Cardiac muscle cell (in vitro differentiated cells and primary cell): Measurements from ENCODE around the gene ABCB4. TPM values are rescaled to one million over a fixed set of nuclear protein-coding genes. Genes with fewer than 3 reads are reported as not detected.

ENCODE experiments used
- DNase-seq, 2 donors: peaks; one replicate each; pipeline versions ENCODE4 v3.0.0 to v3.0.0-alpha.2; 2010 to 2017; ENCODE audit warnings: low read depth in 1 of 2, low spot score in 1 of 2
- H3K27ac ChIP-seq: fragments of 200-600 bp; sonication (generic); 2 replicates; pipeline ENCODE4 v1.5.1; 2016
- H3K27me3 ChIP-seq: fragments of 200-600 bp; sonication (generic); 2 replicates; pipeline ENCODE4 v1.6.0; 2016; ENCODE audit warnings: control low read depth
- H3K36me3 ChIP-seq: fragments of 200-600 bp; sonication (generic); 2 replicates; pipeline ENCODE4 v1.5.1; 2016; ENCODE audit warnings: control low read depth
- H3K4me1 ChIP-seq: fragments of 200-600 bp; sonication (generic); 2 replicates; pipeline ENCODE4 v1.8.1; 2017; ENCODE audit warnings: low read depth, mild to moderate bottlenecking, mixed run types
- H3K4me3 ChIP-seq: fragments of 200-600 bp; sonication (generic); 2 replicates; pipeline ENCODE4 v1.5.1; 2016; ENCODE audit warnings: mild to moderate bottlenecking
- H3K9me3 ChIP-seq: fragments of 200-600 bp; sonication (generic); 2 replicates; pipeline ENCODE4 v1.5.1; 2017; ENCODE audit warnings: low read depth, mild to moderate bottlenecking, control low read depth
- polyA plus RNA-seq: library from polyadenylated mRNA; unstranded; fragments of >200 nt; fragmentation: Nextera tagmentation; extraction: Ambion mirVana; gene quantifications from 2 replicates; pipeline ENCODE4 v1.2.1, GENCODE V29; 2016
- total RNA-seq: library from RNA; depleted of rRNA; stranded (reverse); fragments of >200 nt; gene quantifications from 2 replicates; pipeline ENCODE4 v1.2.3, GENCODE V29; 2016
- TF ChIP-seq, protein P1 (sequence below): IDR thresholded peaks from 2 replicates; pipeline ENCODE4 v1.5.1; 2012; ENCODE audit warnings: low read depth, mild to moderate bottlenecking, low read length

ABCB4 gene
- total and polyA plus RNA-seq, 2 experiments from 2014 or later: 1.4 to 2.8 TPM

GRCh38 chr7:87505557-87506245 lies 30.2 kb upstream of the ABCB4 start:
- DNase-seq: no peak
- H3K36me3 ChIP-seq: no peaks in the 10 kb centered on the region
- no peaks in the 10 kb centered on the region for H3K4me1 ChIP-seq
- TF ChIP-seq, protein P1, sequence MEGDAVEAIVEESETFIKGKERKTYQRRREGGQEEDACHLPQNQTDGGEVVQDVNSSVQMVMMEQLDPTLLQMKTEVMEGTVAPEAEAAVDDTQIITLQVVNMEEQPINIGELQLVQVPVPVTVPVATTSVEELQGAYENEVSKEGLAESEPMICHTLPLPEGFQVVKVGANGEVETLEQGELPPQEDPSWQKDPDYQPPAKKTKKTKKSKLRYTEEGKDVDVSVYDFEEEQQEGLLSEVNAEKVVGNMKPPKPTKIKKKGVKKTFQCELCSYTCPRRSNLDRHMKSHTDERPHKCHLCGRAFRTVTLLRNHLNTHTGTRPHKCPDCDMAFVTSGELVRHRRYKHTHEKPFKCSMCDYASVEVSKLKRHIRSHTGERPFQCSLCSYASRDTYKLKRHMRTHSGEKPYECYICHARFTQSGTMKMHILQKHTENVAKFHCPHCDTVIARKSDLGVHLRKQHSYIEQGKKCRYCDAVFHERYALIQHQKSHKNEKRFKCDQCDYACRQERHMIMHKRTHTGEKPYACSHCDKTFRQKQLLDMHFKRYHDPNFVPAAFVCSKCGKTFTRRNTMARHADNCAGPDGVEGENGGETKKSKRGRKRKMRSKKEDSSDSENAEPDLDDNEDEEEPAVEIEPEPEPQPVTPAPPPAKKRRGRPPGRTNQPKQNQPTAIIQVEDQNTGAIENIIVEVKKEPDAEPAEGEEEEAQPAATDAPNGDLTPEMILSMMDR: no peak
- H3K9me3 ChIP-seq: no peaks in the 10 kb centered on the region
- H3K27me3 ChIP-seq: no peaks in the 10 kb centered on the region
- no peak overlapping the region for H3K27ac ChIP-seq
- H3K4me3 ChIP-seq: no peak overlapping the region

- Histone ChIP-seq H3K27ac (no peak overlapping the region), H3K9me3 (no peaks in the 10 kb centered on the region), H3K4me1 (no peaks in the 10 kb centered on the region), H3K4me3 (no peak overlapping the region), H3K36me3 (no peaks in the 10 kb centered on the region), H3K27me3 (no peaks in the 10 kb centered on the region)
- no peak for DNase-seq
- TF ChIP-seq, protein P1: no peak
Measured at GRCh38 chr7:87505122-87505521, 29.6 kb upstream of the ABCB4 start.

GRCh38 chr7:87499494-87499893 lies 24.0 kb upstream of the ABCB4 start:
- H3K27ac ChIP-seq: no peak overlapping the region
- no peaks in the 10 kb centered on the region for H3K36me3 ChIP-seq
- no peaks in the 10 kb centered on the region for H3K4me1 ChIP-seq
- TF ChIP-seq, protein P1: no peak
- no peak overlapping the region for H3K4me3 ChIP-seq
- H3K9me3 ChIP-seq: no peaks in the 10 kb centered on the region
- no peaks in the 10 kb centered on the region for H3K27me3 ChIP-seq
- DNase-seq: no peak

- no peak overlapping the region for H3K27ac ChIP-seq
- H3K27me3 ChIP-seq: no peaks in the 10 kb centered on the region
- no peak overlapping the region for H3K4me3 ChIP-seq
- no peaks in the 10 kb centered on the region for H3K4me1 ChIP-seq
- no peaks in the 10 kb centered on the region for H3K9me3 ChIP-seq
- H3K36me3 ChIP-seq: no peaks in the 10 kb centered on the region
- TF ChIP-seq, protein P1: no peak
- DNase-seq: no peak
Measured at GRCh38 chr7:87498893-87499292, 23.4 kb upstream of the ABCB4 start.

- TF ChIP-seq, protein P1: no peak
- no peak overlapping the region for H3K27ac ChIP-seq
- H3K36me3 ChIP-seq: no peaks in the 10 kb centered on the region
- no peak for DNase-seq
- H3K9me3 ChIP-seq: no peaks in the 10 kb centered on the region
- no peaks in the 10 kb centered on the region for H3K4me1 ChIP-seq
- H3K4me3 ChIP-seq: no peak overlapping the region
- no peaks in the 10 kb centered on the region for H3K27me3 ChIP-seq
Measured at GRCh38 chr7:87497482-87497881, 22.0 kb upstream of the ABCB4 start.
